Epithelial cell of esophagus (primary cell): ENCODE results near the gene ART5.

Source experiments
- DNase-seq: peaks from one replicate; pipeline ENCODE4 v3.0.0; 2010; ENCODE audit warnings: low read depth
- H3K4me3 ChIP-seq: 2 replicates; pipeline ENCODE4 v1.5.1; 2011; ENCODE audit warnings: mild to moderate bottlenecking, low read length, control low read depth
- TF ChIP-seq, protein P1 (sequence below): IDR thresholded peaks from 2 replicates; pipeline ENCODE4 v1.5.1; 2011; ENCODE audit warnings: low read depth, mild to moderate bottlenecking, low read length, control low read depth, inconsistent platforms; ENCODE audit not compliant: insufficient read depth; ENCODE audit errors: missing control alignments

ART5 gene, protein sequence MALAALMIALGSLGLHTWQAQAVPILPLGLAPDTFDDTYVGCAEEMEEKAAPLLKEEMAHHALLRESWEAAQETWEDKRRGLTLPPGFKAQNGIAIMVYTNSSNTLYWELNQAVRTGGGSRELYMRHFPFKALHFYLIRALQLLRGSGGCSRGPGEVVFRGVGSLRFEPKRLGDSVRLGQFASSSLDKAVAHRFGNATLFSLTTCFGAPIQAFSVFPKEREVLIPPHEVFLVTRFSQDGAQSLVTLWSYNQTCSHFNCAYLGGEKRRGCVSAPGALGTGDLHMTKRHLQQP

DNA sequence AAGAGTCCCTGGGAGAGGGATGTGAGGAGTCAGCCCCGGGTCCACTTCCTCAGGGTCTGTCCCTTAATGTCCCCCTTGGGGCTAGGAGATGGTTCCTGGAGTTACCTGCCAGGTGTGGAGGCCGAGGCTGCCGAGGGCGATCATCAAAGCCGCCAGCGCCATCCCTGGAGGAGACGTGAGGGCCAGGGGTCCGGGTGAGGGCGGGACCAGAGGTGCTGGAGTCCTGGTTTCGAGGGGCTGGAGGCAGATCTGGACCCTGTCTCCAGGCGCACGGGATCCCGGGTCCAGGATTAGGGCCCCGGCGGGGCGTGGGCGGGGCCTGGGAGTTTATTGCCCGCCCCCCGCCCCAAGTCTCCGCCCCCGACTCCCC lies at the start of gene ART5:
Gene ART5 (minus strand): TSS at position 292 of the 370 bp plus-strand sequence. CDS start 130 bp downstream, at position 162.
- DNase-seq, result no peak
- H3K4me3 ChIP-seq, result peak within 1 kb of the TSS; percentile 52
- TF ChIP-seq, protein P1, sequence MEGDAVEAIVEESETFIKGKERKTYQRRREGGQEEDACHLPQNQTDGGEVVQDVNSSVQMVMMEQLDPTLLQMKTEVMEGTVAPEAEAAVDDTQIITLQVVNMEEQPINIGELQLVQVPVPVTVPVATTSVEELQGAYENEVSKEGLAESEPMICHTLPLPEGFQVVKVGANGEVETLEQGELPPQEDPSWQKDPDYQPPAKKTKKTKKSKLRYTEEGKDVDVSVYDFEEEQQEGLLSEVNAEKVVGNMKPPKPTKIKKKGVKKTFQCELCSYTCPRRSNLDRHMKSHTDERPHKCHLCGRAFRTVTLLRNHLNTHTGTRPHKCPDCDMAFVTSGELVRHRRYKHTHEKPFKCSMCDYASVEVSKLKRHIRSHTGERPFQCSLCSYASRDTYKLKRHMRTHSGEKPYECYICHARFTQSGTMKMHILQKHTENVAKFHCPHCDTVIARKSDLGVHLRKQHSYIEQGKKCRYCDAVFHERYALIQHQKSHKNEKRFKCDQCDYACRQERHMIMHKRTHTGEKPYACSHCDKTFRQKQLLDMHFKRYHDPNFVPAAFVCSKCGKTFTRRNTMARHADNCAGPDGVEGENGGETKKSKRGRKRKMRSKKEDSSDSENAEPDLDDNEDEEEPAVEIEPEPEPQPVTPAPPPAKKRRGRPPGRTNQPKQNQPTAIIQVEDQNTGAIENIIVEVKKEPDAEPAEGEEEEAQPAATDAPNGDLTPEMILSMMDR, result no peak

DNA sequence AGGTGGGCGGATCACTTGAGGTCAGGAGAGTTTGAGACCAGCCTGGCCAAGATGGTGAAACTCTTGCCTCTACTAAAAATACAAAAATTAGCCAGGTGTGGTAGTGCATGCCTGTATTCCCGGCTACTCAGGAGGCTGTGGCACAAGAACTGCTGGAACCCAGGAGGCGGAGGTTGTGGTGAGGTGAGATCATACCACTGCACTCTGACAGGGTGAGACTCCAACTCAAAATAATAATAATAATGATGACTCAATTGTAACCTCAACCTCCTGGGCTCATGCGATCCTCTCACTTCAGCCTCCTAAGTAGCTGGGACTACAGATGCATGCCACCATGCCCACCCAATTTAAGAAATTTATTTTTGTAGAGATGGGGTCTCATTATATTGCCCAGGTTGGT lies 45.0 kb upstream of the ART5 start:
- TF ChIP-seq, protein P1, result no peak
- no peak overlapping the region for H3K4me3 ChIP-seq
- peak; percentile 29 for DNase-seq

DNA sequence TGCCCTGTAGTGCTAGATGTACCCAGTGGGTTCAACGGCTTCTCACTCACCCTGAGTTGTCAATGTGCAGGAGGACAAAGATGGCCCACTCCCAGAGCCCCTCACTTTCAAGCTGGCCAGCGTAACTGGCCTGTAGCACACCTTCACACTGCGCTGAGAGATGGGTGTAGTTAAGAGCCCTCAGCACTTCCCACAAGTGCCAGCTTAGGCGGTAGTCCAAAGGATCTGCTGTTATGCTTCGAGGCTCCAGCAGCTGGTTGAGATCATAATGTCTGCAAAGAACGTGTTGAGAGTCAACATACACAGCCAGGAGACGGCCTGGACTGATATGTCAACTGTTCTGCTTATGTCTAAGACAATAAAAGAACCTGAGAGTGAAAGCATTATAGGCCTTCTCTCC lies 44.1 kb upstream of the ART5 start:
- H3K4me3 ChIP-seq, result no peak overlapping the region
- no peak for DNase-seq
- TF ChIP-seq, protein P1, result no peak

DNA sequence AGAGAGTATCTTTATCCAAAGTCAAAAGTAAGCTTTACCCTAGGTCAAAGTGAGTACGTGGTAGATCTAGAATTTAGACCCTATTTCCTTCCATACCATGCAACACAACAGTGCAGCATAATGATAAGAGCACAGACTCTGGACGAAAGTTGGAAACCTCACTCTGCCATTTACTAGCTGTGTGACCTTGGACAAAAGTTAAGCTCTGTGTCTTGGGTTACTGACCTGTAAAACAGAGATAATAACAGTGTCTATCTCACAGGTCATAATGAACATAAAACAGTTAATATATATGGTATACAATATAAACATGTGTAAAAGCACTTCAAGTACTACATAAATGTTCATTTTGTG lies 43.0 kb upstream of the ART5 start:
- DNase-seq, result no peak
- TF ChIP-seq, protein P1, result no peak
- no peak overlapping the region for H3K4me3 ChIP-seq

DNA sequence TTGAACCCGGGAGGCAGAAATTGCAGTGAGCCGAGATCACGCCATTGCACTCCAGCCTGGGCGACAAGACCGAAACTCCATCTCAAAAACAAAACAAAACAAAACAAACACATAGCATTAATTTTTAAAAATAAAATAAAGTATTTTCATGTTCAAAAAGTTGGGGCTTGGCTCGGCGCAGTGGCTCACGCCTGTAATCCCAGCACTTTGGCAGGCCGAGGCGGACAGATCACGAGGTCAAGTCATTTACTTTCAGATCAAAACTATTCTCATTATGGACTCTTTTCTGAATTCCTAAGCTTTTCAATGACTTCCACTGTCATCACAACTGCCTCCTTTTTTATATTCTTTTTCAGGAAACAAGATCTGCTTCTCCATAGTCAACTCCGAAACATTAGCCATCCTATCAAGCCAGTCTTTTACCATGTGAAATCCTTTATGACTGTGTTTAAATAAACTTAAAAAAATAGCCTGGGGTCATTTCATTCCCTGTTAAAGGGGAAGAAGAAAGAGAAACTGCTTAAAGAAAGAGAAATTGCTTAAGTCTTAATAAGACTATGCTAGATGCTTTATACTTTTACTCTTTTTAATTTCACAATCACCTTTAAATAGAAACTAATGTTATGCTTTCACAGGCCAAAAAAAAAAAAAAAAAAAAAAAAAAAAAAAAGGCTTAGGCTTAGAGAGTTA lies 42.5 kb upstream of the ART5 start:
- H3K4me3 ChIP-seq, result no peak overlapping the region
- DNase-seq, result no peak
- TF ChIP-seq, protein P1, result no peak

DNA sequence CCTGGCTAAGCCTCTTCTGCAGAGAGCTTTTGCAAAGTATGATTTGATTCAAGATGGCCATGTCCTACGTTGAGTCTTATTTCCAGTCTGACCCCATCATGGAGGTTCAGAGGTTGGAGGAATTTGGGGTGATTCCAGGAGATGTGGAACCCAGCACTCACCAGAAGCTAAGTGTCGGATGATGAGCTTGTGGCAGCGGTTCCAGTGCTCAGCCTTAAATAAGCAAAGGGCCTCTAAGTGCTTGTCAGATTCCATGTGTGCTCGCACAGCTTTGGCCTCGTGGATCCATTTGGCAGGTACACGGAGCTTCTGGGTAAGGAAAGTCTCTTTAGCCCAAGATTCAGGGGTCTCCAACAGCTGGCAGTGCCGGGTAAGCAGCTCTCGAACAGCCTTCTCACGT lies 41.2 kb upstream of the ART5 start:
- no peak overlapping the region for H3K4me3 ChIP-seq
- DNase-seq, result no peak
- TF ChIP-seq, protein P1, result no peak
